HG02973 (cell line): ENCODE results near the gene EPS8L1.

Source experiments
- ATAC-seq: cut with Tn5 transposase; IDR thresholded peaks from one replicate; pipeline ENCODE4 v1.9.1; 2021; ENCODE audit warnings: moderate library complexity; ENCODE audit not compliant: unreplicated experiment

The EPS8L1 gene

DNA sequence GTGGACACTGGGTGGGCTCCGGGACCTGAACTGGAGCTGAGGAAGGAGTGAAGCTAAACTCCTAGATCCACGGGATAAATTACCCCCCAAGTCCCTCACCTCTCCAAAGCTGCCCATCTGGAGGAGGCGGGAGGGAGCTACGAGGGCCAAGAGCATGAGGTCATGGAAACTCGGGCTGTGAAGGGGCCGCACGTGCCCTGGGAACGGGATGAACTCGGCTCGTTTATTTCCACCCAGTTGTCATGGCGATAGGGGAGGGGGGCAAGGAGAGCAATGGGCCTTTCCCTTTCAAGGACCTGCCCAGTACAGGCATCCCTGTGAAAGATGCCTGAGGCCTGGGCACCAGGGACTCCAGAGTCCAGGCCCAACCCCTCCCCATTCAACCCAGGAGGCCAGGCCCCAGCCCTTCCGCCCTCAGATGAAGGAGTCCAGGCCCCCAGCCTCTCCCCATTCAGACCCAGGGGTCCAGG is 37.9 kb downstream of the EPS8L1 start:
- no peak for ATAC-seq

DNA sequence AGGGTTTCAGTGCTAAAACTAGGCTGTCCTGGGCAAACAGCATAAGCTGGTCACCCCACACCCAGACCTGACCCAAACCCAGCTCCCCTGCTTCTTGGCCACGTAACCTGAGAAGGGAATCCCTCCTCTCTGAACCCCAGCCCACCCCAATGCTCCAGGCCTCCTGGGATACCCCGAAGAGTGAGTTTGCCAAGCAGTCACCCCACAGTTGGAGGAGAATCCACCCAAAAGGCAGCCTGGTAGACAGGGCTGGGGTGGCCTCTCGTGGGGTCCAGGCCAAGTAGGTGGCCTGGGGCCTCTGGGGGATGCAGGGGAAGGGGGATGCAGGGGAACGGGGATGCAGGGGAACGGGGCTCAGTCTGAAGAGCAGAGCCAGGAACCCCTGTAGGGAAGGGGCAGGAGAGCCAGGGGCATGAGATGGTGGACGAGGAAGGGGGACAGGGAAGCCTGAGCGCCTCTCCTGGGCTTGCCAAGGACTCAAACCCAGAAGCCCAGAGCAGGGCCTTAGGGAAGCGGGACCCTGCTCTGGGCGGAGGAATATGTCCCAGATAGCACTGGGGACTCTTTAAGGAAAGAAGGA is 39.0 kb downstream of the EPS8L1 start:
- no peak for ATAC-seq

DNA sequence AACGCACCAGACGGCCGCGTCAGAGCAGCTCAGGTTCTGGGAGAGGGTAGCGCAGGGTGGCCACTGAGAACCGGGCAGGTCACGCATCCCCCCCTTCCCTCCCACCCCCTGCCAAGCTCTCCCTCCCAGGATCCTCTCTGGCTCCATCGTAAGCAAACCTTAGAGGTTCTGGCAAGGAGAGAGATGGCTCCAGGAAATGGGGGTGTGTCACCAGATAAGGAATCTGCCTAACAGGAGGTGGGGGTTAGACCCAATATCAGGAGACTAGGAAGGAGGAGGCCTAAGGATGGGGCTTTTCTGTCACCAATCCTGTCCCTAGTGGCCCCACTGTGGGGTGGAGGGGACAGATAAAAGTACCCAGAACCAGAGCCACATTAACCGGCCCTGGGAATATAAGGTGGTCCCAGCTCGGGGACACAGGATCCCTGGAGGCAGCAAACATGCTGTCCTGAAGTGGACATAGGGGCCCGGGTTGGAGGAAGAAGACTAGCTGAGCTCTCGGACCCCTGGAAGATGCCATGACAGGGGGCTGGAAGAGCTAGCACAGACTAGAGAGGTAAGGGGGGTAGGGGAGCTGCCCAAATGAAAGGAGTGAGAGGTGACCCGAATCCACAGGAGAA is 39.9 kb downstream of the EPS8L1 start:
- ATAC-seq: no peak

DNA sequence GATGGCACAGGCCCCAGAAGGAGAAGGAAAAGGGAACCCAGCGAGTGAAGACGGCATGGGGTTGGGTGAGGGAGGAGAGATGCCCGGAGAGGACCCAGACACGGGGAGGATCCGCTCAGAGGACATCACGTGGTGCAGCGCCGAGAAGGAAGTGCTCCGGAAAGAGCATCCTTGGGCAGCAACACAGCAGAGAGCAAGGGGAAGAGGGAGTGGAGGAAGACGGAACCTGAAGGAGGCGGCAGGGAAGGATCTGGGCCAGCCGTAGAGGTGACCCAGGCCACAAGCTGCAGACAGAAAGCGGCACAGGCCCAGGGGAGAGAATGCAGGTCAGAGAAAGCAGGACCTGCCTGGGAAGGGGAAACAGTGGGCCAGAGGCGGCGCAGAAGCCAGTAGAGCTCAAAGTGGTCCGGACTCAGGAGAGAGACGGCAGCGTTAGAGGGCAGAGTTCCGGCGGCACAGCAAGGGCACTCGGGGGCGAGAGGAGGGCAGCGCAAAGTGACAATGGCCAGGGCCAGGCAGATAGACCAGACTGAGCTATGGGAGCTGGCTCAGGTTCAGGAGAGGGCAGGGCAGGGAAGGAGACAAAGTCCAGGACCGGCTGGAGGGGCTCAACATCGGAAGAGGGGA is 40.7 kb downstream of the EPS8L1 start:
- ATAC-seq: no peak

DNA sequence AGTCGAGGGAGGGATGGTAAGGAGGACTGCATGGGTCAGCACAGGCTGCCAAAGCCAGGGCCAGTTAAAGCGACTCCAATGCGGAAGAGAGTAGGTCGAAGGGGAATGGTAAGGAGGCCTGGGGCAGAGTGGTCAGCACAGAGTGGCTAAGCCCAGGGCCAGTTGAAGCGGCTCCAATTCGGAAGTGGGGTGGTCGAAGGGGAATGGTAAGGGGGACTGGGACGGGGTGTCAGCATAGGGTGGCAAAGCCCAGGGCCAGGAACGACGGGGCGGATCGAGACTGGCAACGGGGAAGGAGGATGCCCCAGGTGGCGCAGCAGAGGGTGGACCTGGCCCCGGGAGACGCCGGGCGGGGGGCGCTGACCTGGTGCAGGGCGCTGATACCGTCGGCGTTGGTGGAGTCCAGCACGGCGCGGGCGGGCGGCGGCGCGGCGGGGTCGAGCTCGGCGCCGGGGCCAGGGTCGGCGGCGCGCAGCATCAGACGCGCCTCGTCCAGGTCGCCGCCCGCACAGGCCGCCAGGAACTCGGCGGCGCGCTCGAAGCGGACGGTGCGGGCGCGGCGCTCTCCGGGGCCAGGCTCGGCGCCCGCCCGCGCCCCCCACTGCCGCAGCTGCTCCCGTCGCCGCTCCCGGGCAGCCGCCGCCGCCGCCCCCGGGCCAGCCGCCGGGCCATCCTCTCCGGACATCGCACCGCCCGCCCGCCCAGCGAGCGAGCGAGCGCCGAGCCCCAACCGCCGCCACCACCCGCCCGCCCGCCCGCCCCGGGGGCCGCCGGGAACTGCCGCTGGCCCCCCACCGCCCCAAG is 41.4 kb downstream of the EPS8L1 start, which contains the start of gene PPP1R12C:
TSS of gene PPP1R12C (minus strand) at position 779 of the 804 bp plus-strand sequence. CDS start at position 685, 94 bp downstream.
- ATAC-seq: peak; percentile 16

DNA sequence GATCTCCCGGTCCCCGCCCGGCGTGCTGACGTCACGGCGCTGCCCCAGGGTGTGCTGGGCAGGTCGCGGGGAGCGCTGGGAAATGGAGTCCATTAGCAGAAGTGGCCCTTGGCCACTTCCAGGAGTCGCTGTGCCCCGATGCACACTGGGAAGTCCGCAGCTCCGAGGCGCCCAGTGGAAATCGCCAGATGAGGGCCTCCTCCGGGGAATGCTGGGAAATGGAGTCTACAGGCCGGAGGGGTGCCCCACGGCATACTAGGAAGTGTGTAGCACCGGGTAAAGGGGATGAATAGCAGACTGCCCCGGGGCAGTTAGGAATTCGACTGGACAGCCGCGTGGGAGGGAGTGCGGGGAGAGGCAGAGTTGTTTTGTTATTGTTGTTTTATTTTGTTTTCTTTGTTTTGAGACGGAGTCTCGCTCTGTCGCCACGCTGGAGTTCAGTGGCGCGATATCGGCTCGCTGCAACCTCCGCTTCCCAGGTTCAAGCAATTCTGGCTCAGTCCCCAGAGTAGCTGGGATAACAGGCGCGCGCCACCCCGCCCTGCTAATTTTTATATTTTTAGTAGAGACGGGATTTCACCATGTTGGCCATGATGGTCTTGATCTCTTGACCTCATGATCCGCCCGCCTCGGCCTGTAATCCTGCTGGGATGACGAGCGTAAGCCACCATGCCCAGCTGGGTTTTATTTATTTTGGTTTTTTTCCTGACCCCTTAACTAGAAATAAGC is 42.2 kb downstream of the EPS8L1 start:
- peak; percentile 80 for ATAC-seq

DNA sequence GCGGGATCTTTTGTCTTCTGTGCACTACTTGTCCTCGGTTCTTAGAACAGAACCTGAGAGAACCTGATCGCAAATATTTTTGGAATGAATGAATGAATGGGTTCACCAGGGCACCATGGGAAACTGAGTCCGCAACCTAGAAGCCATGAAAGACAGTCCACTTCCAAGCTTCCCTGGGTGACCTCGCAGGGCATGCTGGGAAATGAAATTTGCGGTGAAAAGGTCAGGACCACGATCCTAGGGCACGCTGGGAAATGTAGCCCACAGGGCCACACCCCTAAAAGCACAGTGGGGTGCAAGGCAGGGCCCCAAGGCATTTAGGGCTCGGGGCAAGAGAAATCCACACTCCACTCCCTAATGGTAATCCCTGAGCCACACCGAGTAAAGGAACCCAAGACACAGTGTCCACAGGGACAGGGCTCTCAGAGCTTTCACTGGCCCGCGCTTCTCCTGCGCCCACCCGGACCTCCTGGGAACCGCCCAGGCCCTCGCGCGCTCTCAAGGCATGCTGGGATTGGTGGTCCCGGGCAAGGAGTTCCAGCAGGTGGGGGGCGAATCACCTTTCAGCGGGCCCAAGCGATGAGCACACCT is 42.8 kb downstream of the EPS8L1 start:
- ATAC-seq: no peak

DNA sequence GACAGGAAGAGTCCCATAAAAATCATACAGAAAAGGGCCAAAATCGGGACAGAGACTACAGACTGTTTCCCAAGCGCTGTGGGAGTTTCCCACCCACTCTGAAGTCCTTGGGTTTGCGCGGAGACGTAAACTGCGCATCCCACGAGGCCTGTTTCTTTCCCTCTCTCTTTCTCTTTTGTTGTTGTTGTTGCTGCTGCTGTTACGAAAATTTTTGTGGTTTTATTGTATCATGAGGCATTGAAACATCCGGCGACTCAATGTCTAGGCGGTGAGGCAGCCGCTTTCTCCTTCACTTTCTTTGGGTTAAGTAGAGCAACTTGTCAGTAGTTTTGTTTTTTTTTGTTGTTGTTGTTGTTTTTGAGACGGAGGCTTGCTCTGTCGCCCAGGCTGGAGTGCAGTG is 43.4 kb downstream of the EPS8L1 start:
- no peak for ATAC-seq

DNA sequence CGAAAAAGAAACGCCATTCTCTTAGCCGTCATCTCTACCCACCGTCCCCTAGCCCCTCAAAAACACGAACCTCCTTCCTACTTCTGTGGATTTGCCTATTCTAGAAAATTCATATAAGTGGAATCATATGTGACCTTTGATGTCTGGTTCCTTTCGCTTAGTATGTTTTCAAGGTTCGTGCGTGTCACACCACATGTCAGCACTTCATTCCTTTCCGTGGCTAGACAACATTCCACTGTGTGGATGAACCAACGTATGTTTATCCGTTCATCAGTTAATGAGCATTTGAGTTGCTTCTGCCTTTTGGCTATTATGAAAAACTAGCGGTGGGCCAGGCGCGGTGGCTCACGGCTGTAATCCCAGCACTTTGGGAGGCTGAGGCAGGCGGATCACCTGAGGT is 55.8 kb downstream of the EPS8L1 start:
- no peak for ATAC-seq

DNA sequence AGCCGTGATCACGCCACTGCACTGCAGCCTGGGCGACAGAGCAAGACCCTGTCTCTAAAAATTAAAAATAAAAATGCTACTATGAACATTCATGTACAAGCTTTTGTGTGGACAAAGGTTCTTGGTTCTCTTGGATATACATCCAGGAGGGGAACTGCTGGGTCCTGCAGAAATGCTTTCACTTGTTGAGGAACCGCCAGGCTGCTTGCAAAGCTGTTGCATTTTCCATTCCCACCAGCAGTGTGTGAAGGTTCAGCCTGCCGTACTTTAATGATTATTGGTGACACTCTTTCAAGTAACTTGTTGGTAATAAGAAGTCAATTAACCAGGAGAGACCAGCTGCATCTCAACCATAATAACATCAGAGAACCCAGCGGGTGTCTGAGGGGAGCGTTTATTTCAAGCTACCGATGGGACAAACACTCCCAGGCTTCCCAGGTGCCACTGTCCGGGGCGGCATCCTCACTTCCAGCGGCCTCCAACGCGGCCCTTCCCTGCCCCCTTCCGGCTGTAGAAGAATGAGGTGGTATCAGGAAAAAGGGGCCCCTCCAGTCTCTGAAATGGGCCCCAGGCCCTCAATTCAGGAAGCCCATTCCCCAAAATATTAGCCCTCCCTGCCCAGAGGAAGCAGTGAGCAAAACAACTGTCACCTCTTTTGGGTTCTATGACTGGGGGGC is 56.9 kb downstream of the EPS8L1 start:
- no peak for ATAC-seq

DNA sequence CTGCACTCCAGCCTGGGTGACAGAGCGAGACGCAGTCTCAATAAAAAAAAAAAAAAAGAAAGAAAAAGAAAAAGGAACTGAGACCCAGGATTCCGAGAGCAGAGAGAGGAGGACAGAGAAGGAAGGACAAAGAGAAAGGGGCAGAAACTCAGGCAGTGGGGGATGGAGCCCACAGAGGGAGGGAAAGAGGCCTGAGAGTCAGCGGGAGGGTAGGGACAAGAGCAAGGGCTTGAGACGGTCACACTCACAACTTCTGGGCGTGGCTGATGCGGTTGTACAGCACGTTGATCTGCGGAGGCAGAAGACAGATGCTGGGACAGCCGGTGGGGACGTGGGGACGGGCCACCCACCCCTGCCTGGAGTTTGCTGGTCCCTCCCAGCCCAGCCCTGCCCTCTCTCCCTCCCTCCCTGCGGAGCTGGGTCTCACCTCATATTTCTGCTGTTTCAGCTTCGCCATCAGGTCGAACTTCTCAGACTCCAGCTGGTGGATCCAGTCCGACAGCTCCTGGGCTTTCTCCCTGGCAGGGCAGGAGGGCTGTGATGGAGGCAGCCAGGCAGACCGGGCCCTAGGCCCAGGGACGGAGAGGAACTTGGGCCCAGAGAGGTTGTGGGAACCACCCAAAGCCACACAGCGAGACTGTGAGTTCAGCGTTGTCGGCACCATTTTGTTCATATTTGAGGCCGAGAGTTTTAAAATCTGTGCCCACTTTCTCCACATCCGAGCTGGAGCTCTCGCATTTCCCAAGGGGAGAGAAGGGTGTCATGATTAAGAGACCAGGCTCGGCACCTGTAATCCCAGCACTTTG is 58.2 kb downstream of the EPS8L1 start:
- no peak for ATAC-seq

DNA sequence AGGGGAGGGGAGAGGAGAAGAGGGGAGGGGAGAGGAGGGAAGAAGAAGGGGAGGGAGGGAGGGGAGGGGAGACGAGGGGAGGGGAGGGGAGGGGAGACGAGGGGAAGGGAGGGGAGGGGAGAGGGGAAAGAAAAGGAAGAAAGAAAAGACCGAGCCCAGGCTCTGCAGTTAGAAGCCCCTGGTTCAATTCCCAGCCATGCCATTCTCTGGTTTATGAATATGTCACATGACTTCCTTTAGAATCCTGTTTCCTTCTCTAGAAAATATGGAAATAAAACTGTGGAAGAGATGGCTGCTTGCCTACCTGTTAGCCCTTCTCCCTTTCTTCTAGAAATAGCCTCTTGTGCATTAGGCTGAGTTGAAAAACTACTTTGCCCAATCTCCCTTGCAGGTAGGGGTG is 59.1 kb downstream of the EPS8L1 start:
- no peak for ATAC-seq

DNA sequence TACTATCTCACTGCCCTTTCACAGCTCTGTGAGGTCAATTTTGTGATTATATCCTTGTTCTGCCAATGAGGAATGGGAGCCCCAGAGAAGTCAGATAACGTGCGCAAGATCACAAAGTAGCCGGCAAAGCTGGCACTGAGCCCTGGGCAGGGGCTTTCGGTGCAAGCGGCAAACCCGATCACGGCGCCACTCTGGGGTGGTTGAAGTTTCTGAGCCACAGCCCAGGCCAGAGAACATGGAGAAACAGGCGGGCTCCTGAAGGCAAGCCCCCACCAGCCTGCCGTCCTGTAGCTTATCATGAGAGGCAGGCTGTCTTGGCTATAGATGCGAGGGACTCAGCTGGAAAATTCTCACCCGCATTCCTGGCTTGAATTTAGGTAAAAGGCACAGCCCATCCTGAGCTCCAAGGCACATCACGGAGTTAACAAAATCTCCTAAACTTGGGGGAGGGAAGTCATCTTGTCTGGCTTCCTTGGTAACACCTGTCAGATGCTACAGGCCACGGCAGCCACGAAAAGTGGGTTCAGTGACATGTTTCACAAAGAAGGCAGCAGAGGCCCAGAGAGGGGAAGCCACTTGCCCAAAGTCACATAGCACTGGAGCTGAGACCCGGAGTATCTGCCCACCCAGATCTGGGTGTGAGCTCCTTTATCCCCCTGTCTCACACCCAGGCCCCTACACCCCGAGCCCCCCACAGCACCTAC is 60.9 kb downstream of the EPS8L1 start:
- no peak for ATAC-seq
